Cardiac muscle cell (in vitro differentiated cells and primary cell): Measurements from ENCODE around the gene AJM1. TPM values are rescaled to one million over a fixed set of nuclear protein-coding genes. Genes with fewer than 3 reads are reported as not detected.
"Not testable (repeated sequence)": the region's sequence is repeated elsewhere in the genome, so short reads cannot be mapped to it uniquely, and the experiment has no call there.

Experiments
- DNase-seq, 2 donors: peaks; one replicate each; pipeline versions ENCODE4 v3.0.0 to v3.0.0-alpha.2; 2010 to 2017; ENCODE audit warnings: low read depth in 1 of 2, low spot score in 1 of 2
- H3K27ac ChIP-seq: fragments of 200-600 bp; sonication (generic); 2 replicates; pipeline ENCODE4 v1.5.1; 2016
- H3K27me3 ChIP-seq: fragments of 200-600 bp; sonication (generic); 2 replicates; pipeline ENCODE4 v1.6.0; 2016; ENCODE audit warnings: control low read depth
- H3K36me3 ChIP-seq: fragments of 200-600 bp; sonication (generic); 2 replicates; pipeline ENCODE4 v1.5.1; 2016; ENCODE audit warnings: control low read depth
- H3K4me1 ChIP-seq: fragments of 200-600 bp; sonication (generic); 2 replicates; pipeline ENCODE4 v1.8.1; 2017; ENCODE audit warnings: low read depth, mild to moderate bottlenecking, mixed run types
- H3K4me3 ChIP-seq: fragments of 200-600 bp; sonication (generic); 2 replicates; pipeline ENCODE4 v1.5.1; 2016; ENCODE audit warnings: mild to moderate bottlenecking
- H3K9me3 ChIP-seq: fragments of 200-600 bp; sonication (generic); 2 replicates; pipeline ENCODE4 v1.5.1; 2017; ENCODE audit warnings: low read depth, mild to moderate bottlenecking, control low read depth
- CTCF ChIP-seq: IDR thresholded peaks from 2 replicates; pipeline ENCODE4 v1.5.1; 2012; ENCODE audit warnings: low read depth, mild to moderate bottlenecking, low read length
- polyA plus RNA-seq: library from polyadenylated mRNA; unstranded; fragments of >200 nt; fragmentation: Nextera tagmentation; extraction: Ambion mirVana; gene quantifications from 2 replicates; pipeline ENCODE4 v1.2.1, GENCODE V29; 2016
- total RNA-seq: library from RNA; depleted of rRNA; stranded (reverse); fragments of >200 nt; gene quantifications from 2 replicates; pipeline ENCODE4 v1.2.3, GENCODE V29; 2016

The AJM1 gene
- total and polyA plus RNA-seq, 2 experiments from 2014 or later: 8.5 to 12.1 TPM

GRCh38 chr9:136829412-136829811 lies 12.9 kb upstream of the AJM1 start:
- H3K27me3 ChIP-seq: no peaks in the 10 kb centered on the region
- H3K27ac ChIP-seq: no peak overlapping the region
- no peak overlapping the region for H3K4me3 ChIP-seq
- H3K4me1 ChIP-seq: no peaks in the 10 kb centered on the region
- TF ChIP-seq CTCF: no peak
- H3K36me3 ChIP-seq: peaks cover 35% of the 10 kb centered on the region
- DNase-seq: no peak
- H3K9me3 ChIP-seq: no peaks in the 10 kb centered on the region

GRCh38 chr9:136829981-136830885 lies 12.0 kb upstream of the AJM1 start:
- H3K27me3 ChIP-seq: no peaks in the 10 kb centered on the region
- H3K36me3 ChIP-seq: peaks cover 32% of the 10 kb centered on the region
- TF ChIP-seq CTCF: no peak
- no peaks in the 10 kb centered on the region for H3K9me3 ChIP-seq
- no peak overlapping the region for H3K27ac ChIP-seq
- H3K4me1 ChIP-seq: no peaks in the 10 kb centered on the region
- no peak overlapping the region for H3K4me3 ChIP-seq
- DNase-seq: no peak

GRCh38 chr9:136831002-136831719 lies 11.1 kb upstream of the AJM1 start:
- Histone ChIP-seq H3K4me1 (no peaks in the 10 kb centered on the region), H3K9me3 (no peaks in the 10 kb centered on the region), H3K27me3 (no peaks in the 10 kb centered on the region), H3K4me3 (no peak overlapping the region), H3K27ac (no peak overlapping the region), H3K36me3 (peaks cover 31% of the 10 kb centered on the region)
- no peak for TF ChIP-seq CTCF
- no peak for DNase-seq

GRCh38 chr9:136831720-136832104 lies 10.6 kb upstream of the AJM1 start:
- Histone ChIP-seq H3K4me1 (no peaks in the 10 kb centered on the region), H3K36me3 (peaks cover 25% of the 10 kb centered on the region), H3K9me3 (no peaks in the 10 kb centered on the region), H3K27ac (no peak overlapping the region), H3K27me3 (no peaks in the 10 kb centered on the region), H3K4me3 (no peak overlapping the region)
- TF ChIP-seq CTCF: no peak
- DNase-seq: no peak

GRCh38 chr9:136832581-136832980 lies 9.7 kb upstream of the AJM1 start:
- Histone ChIP-seq H3K36me3 (peaks cover 22% of the 10 kb centered on the region), H3K27me3 (no peaks in the 10 kb centered on the region), H3K4me3 (no peak overlapping the region), H3K4me1 (no peaks in the 10 kb centered on the region), H3K27ac (no peak overlapping the region), H3K9me3 (no peaks in the 10 kb centered on the region)
- DNase-seq: no peak
- no peak for TF ChIP-seq CTCF

GRCh38 chr9:136833381-136834048 lies 8.8 kb upstream of the AJM1 start:
- not testable (repeated sequence) for H3K4me1 ChIP-seq, DNase-seq, H3K9me3 ChIP-seq, H3K4me3 ChIP-seq, H3K27me3 ChIP-seq
- peak overlapping the region; percentile 34 for H3K27ac ChIP-seq
- peaks cover 22% of the 10 kb centered on the region for H3K36me3 ChIP-seq
